ENCODE data around the gene COL13A1. TPM values are rescaled to one million over a fixed set of nuclear protein-coding genes. Genes with fewer than 3 reads are reported as not detected.

Gene COL13A1
- total RNA-seq, 4 donors from 2014 or later: 0.17 to 0.49 (median 0.44) TPM; not detected in 1

DNA sequence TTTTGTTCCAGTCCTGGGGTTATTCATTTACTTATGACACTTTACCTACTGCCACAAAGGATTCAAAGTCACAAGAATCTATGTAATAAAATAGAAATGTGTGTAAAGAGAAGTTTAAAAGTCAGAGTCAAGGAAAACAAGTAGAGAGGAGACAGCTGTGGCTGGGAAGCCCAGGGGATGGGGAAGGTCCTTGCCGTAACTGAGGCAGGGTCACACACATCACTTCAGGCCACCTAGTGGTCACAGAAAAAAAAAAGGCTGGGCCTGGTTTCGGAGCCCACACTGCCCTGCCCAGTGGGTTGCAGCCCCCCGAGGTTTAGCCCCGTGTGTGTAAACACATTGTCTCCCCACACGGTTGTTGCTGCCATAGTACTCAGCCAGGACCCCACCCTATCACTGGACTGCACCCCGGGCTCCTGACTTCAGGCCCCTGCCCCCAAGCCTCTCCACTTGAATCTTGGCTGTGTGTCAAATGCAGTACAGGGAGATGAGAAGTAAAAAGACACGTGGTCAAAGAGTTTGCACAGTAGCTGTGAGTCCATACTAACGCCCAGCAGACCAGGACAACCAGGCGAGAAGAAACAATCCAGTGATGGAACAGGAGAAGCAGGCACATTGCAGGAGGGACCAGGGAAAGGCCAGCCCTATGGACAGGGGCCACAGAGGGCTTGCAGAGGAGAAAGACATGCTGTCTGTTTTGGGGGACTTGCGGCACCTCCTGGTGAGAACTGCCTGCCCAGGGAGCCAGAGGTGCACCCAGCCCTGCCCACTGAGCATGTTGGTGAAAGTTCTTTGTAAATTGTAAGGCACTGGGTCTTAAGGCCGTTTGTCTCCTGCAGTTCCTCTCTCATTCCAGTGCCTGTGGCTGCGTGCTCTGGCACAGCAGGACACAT, 159.5 kb downstream of the COL13A1 start:
- TF ChIP-seq, protein P1, sequence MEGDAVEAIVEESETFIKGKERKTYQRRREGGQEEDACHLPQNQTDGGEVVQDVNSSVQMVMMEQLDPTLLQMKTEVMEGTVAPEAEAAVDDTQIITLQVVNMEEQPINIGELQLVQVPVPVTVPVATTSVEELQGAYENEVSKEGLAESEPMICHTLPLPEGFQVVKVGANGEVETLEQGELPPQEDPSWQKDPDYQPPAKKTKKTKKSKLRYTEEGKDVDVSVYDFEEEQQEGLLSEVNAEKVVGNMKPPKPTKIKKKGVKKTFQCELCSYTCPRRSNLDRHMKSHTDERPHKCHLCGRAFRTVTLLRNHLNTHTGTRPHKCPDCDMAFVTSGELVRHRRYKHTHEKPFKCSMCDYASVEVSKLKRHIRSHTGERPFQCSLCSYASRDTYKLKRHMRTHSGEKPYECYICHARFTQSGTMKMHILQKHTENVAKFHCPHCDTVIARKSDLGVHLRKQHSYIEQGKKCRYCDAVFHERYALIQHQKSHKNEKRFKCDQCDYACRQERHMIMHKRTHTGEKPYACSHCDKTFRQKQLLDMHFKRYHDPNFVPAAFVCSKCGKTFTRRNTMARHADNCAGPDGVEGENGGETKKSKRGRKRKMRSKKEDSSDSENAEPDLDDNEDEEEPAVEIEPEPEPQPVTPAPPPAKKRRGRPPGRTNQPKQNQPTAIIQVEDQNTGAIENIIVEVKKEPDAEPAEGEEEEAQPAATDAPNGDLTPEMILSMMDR (IDR thresholded peaks at IDR 0.05; ENCODE audit: low read depth): no peak

DNA sequence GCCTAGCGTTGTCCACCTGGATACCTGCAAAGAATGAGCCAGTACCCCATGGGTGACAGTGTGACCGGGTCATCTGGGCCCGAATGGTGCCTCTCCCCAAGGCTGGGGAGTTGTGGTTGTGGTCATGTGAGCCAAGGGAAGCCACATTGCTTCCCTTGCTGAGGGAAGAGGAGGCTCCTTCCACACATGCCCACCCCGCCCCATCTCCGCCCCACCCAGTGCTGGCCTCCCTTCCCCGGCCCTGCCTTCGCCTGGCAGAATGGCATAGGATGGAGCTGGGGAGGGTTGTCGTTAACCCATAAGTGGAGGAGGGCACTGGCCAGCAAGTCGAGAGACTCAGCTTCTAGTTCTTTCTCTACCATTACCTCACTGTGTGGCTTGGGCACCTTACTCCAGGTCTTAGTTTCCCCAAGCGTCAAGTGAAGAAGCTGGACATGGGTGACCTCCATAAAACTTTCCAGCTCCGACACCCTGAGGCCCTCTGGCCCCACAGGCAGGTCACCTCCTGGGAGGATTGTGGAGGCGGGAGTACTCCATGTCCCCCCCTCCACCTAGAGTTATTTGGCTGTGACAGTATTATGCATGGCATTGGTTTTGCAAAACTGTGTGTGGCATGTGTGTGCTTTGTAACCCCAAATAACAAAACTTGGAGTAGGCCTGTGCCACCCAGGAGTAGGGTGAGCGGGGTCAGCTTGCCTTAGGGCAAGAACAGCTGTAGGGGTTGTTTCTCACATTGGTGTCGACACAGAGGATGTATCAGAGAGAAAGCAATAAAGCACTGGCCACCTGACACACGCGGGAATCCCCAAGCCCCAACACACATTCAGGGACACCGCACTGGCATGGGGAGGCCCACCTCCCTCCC, 160.4 kb downstream of the COL13A1 start:
- TF ChIP-seq, protein P1 (IDR thresholded peaks at IDR 0.05; ENCODE audit: low read depth): no peak

DNA sequence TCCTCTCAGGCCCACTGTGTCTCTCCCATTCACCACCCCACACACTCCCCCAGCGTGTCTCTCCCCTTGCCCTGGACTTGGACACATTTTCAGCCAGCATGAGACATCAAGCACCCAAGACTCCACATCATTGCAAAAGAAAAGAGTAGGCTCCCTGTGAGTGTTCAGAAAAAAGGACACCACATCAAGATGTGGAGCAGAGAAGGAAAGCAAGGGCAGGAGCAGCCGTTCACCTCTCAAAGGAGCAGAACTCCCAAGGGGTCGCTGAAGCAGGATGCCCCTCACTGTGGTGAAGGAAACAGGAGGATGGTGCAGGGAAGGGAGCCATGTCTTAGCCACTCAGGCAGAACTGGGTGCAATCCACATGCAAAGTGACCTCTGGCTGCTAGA, 161.0 kb downstream of the COL13A1 start:
- TF ChIP-seq, protein P1 (IDR thresholded peaks at IDR 0.05; ENCODE audit: low read depth): no peak

DNA sequence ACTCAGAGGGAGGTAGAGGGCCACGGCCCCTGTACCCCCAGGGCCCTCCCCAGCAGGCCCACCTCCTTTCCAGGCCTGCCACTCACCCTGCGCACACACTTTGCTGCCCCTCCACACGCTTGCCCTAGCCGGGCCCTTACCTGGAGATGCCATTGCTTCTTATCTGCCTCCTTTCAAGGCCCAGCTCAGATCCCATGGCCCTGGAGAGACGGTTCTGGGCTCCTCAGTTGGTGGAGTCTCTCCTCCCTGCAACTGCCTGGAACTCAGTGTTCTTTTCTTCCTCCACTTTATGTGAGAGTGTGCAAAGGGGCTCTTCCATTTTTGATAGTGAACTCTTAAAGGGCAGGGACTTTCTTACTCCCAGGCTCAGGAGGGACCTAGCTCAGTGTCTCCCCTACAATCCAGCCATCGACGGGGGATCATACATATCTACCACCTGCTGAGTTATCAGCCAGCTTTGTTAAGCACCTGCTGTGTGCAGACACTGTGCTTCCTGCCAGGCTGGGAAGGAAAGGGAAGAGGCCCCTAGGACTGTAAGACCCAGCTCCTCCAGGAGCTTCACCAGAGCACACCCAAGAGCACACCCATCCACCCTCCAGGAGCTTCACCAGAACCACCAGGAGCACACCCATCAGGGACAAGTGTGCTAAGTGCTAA, 161.6 kb downstream of the COL13A1 start:
- TF ChIP-seq, protein P1 (IDR thresholded peaks at IDR 0.05; ENCODE audit: low read depth): no peak

DNA sequence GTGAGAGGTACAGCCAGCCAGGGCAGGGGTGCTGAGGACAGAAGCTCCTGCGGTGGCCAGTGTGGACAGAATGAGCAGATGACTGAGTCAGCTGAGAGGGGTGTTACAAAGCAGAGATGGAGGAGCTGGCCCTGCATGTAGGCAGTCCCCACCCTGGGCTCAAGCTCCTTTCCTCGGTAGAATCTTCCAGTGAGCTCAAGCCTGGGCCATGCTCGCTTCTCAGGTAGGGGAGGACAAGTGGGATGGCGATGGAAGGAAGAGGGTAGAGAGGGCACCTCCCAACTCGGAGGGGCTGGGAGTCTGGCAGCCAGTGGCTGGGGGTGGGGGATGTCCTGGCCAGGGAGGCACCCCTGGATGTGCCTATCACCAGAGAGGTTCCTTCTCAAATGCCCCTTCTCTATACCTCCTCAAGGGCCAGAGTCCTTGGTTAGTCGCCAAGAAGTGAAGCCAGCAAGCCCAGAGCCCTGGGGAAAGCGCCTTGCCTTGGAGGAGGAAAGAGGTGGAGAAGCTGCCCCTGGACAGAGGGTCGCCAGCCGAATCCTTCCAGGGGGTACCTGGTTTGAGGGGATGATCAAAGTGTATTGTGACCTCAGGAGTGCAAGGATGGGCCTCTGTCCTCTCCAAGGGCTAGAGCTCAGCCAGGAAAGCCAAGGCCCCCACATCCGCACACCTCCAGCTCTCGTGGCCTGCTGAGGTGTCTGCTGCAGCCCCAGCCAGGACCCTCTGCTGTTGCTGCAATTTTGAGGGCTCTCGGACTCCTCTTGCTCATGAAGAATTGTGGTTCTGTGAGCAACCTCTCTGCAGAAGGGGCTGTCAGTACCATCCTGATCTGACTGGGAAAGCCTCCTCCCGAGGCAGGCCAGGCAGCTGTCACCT, 162.4 kb downstream of the COL13A1 start:
- TF ChIP-seq, protein P1 (IDR thresholded peaks at IDR 0.05; ENCODE audit: low read depth): no peak

DNA sequence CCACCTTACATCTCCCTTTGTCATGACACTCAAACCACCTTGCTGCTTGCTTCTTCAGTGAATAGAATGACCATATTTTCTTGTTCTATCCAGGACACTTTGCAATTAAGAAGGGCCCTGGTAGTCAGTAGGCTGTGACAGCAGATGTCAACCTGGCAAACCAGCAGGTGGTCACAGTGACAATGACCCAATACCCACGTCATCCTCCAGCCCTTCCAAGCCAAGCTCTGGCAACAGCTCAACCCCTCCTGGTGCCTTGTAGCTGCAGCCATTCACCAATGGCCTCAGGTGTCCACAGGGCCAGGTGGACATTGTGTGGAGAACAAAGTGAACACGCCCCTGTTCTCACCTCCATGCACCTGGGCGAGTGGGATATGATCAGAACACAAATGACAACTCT, 163.4 kb downstream of the COL13A1 start:
- TF ChIP-seq, protein P1 (IDR thresholded peaks at IDR 0.05; ENCODE audit: low read depth): no peak

All from subcutaneous adipose tissue (tissue), 4 donors.